ENCODE results near the gene CFAP52.

- TF ChIP-seq GATA2 (IDR thresholded peaks at IDR 0.05; ENCODE audit: low read depth, low read length) (no peak), GATA3 (IDR thresholded peaks at IDR 0.05; ENCODE audit: low read depth, low read length) (no peak)
These were observed 40.4 kb upstream of the CFAP52 start for GRCh38 chr17:9536061-9536460.
